ENCODE results near the gene LYAR.

GRCh38 chr4:4302416-4302815 is 12.5 kb upstream of the LYAR start:
- no peak for TF ChIP-seq CTCF (IDR thresholded peaks at IDR 0.05)
- no peak for TF ChIP-seq POLR2AphosphoS5 (IDR thresholded peaks at IDR 0.05)
- no peak for TF ChIP-seq POLR2A (IDR thresholded peaks at IDR 0.05)
- no peak for TF ChIP-seq EP300 (IDR thresholded peaks at IDR 0.05)

Data from sigmoid colon (tissue), 4 donors.